GM21360 (cell line): Measurements from ENCODE around the gene SEMA4G.

Experiments
- ATAC-seq: cut with Tn5 transposase; IDR thresholded peaks from one replicate; pipeline ENCODE4 v1.9.1; 2021; ENCODE audit warnings: mild to moderate bottlenecking, moderate library complexity; ENCODE audit not compliant: unreplicated experiment

The SEMA4G gene

DNA sequence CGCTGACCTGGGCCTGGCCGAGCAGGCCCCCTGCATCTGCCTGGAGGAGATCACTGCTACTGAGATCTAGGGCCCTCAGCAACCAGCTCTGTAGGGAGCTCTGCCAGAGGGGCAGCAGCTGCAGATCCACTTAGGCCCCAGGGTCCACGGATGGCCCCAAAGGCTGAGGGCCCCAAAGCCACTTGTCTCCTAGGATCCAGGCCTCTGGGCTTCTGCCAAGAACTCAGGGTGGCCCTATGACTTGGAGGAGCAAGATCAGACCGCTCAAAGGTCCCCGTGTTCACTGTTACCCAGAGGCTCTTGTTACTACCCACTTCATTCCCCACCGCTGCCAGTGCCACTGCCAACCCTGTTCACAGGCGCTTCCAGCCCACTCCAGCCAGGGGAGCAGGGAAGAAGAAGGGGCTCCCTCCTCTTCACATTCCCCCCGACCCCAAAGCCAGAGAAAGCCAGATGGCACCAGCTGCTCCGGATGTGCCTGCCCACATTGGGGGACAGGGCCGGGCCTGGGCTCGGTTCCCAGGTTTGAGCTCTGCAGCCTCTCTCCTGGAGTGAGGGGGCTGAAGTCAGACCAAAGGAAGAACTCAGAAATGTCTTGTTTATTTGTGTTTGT, 37.9 kb downstream of the SEMA4G start:
- no peak for ATAC-seq

DNA sequence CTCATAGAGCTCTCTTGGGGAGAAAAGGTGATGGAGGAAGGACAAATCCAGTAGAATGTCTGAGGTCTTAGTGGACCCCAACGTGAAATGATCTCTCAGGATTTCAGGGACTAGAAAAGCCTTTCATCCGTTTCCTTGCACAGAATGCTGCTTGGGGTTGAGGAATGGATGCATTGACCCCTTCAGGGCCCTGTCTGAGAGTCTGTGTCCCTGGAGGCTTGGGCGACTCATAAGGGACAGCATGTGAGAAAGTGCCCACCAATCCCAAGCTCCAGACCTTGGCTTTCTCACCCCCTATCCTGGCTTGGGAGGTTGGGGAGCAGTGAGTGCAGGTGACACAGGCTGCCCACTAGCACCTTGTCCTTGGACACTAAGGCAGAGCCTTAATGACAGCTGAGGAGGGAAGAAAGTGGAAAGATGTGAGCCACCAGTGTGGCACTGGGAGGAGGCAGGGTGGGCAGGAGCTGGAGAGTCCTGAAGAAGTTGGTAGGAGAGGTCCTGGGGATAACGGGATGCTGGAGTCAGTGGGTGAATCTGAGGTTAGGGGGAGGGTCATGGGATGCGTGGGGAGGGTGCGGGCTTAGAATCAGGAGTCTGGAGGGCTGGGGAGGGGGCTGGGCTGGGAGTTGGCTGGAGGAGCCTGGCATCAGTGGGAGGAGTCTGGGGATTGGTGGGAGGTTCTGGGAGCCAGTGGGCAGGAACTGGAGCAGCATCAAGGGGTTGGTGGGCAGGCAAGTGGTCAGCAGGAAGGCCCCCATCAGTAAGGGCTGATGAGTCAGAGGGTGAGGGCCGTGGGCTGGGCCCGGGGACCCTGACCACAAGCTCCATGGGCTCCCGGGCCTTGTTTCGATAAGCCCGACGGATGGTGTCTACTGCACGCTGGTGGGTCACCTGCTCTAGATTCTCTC, 38.9 kb downstream of the SEMA4G start:
- ATAC-seq: no peak

DNA sequence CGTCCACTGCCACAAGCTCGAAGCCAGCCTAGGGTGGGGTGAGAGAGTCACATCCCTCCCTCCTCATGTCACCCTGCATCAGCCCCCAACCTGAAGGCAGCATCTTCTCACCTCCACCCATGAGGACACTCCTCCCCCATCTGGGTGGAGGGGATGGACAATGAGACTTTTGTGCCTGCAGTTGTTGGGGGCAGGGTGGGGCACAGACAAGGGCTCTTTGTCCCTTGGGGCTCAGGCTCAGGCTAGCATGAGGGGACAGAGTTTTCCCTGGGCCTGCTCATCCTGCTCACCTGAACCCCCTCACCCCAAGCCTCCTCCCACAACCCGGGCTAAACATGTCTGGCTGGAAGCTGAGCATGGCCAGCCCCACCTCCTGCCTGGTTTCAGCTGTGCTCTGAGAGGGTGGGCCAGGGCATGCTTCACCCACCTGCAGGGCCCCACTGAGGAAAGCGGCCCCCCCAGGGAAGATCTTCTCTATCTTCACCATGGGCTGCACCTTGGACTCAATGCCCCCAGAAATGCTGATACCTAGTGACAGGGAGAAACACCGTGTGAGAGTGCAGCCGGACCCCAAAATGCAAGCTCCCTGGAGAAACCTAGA, 39.6 kb downstream of the SEMA4G start:
- ATAC-seq: no peak

DNA sequence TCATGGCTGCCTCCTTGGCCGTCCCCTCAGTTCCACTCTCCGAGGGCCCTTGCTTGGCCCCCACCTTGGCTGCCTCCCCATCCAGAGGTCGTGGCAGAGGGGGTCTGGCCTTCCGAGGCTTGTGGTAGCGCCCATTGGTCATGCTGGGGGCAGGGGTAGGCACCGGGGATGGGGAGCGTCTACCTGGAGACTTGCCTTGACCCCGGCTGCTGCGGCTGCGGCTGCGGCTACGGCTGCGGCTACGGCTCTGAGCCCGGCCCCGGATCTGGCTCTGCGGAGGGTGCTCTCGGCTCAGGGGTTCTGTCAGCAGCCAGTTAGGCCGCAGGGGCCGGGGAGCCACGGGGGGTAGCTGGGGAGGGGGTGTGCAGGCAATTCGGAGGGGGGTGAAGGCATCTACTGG, 41.0 kb downstream of the SEMA4G start:
- no peak for ATAC-seq

DNA sequence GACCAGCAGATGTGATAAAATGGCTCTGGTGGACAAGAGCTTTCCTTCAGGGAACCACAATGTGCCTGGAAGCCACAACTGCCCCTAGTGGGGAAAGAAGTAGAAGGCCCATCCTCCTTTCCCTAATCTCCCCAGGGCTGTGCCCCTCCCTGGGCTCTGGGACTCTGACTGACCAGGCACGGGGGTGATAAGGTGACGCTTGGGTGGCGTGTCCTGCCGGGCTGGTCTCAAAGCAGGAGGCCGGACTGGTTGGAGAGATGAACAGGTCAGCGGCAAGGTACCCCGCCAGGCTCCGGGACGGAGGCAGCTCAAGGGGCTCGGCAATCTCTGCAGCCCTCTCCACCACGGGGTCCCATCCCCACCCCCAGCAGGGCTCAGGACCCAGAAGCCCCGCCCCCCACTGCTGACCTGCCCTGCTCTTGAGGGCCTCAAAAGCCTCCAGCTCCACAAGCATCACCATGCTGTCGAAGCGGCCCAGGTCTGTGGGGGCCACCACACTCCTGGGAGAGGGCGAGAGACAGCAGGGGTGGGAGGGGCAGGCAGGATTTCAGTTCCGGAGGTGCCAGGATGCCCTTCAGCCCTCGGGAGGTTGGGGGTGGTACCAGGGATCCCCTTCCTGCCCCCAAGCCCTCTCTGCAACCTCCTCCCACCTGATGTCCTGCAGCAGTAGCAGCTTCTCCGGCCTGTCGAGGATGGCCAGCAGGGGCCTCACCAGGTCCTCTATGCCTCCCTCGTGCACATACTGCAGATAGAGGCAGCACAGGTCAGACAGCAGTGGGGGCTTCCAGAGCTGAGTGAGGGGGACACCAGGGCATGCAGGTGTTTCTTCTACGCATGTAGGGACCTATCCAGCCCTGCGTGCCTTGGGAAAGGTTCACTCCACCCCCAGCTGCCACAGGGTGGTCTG, 42.5 kb downstream of the SEMA4G start:
- ATAC-seq: no peak

- peak; percentile 75 for ATAC-seq
Measured at GRCh38 chr10:101012525-101013364, 43.4 kb downstream of the SEMA4G start.

DNA sequence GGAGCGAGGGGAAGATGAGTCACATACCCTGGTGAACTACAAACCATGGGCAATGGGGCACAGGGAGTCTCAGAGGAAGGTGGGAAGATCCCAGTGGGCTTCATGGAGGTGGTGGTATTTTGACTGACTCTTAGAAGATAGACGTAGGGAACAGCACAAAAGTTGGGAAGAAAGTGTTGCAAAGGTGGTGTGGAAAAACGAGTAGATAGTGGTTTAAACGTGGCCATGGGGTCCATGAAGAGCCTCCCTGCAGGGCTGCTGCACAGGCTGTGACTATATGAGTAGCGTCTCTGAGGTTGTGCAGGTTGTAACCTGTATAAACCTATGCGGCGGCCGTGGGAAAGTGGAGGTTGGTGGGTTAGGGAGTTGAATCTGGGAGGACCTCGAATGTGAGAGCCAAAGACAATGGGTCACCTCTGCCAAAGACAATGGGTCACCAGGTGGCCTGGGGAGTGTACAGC, 44.1 kb downstream of the SEMA4G start:
- ATAC-seq: no peak

- no peak for ATAC-seq
Measured at GRCh38 chr10:101014230-101014884, 45.1 kb downstream of the SEMA4G start.

DNA sequence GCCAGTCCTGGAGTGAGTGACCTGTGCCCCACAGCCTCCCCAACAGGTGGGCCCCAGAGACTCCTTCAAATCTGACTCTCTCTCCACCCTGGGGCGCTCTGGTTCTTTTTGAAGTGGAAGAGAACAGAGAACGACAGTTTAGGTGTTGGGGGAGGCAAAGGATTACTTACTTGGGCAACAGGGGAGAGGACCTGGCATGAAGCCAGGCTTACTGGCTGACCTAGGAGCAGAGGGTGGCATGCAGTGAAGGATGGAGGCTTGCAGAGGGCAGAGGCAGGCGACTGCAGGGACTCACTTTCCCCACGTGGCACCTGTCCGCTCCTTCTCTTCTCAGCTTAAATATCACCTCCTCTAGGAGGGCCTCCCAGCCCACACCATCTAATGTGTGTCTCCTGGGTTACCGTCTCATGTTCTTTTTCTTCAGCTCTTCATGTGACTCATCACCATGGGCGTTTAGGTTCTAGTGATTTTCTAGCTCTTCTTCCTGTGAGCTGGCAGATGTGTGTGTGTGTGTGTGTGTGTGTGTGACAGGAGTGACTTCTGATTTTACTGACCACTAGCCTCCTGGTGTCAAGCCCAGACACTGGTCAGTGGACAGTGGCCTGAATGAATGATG, 45.8 kb downstream of the SEMA4G start:
- no peak for ATAC-seq

DNA sequence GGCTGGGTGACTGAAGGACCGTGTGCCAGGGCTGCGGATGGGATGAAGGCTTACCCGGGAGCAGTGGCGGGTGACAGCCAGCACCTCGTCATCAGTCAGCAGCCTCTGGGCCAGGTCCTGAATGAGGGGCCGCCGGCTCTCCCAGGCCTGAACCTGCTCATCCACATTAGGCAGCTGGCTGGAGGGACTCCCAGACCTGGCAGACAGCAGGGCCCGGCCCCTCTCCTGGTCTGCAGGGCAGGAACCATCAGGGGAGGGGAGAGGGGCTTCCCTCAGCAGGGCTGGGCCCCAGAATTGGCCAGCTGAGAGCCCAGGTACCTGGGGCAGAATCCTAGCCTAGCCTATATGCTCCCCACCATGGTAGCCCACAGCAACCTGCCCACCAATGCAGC, 46.3 kb downstream of the SEMA4G start:
- no peak for ATAC-seq

DNA sequence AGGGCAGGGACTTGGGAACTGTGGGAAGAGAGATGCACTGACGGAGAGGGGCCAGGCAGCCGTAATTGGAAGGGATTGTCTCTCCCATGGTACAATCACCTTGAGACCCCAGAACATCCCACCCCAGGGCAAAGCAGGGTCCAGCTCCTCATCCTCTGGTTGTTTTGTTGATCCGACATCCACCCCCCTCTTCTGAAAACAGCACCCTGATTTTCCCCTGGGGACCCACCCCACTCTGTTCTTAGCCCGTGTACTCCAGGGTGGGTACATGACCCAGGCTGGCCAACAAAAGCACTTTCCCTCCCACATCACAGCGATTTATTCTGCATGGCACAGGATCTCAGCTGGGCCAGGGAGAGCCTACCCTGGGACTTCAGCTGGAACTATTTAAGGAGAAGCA, 47.5 kb downstream of the SEMA4G start:
- ATAC-seq: no peak

- ATAC-seq: no peak
Measured at GRCh38 chr10:101018118-101018599, 48.9 kb downstream of the SEMA4G start.

- ATAC-seq: no peak
Measured at GRCh38 chr10:101018600-101019439, 49.5 kb downstream of the SEMA4G start.
